NCI-H748 (cell line): Measurements from ENCODE around the gene DUS1L.

ENCODE experiments used
- DNase-seq: peaks from one replicate; lab custom pipeline; 2025; ENCODE audit not compliant: unreplicated experiment; lab: John Stamatoyannopoulos, UW

Gene DUS1L

GRCh38 chr17:82016061-82016874 is 49.3 kb downstream of the DUS1L start:
- DNase-seq = no peak

DNA sequence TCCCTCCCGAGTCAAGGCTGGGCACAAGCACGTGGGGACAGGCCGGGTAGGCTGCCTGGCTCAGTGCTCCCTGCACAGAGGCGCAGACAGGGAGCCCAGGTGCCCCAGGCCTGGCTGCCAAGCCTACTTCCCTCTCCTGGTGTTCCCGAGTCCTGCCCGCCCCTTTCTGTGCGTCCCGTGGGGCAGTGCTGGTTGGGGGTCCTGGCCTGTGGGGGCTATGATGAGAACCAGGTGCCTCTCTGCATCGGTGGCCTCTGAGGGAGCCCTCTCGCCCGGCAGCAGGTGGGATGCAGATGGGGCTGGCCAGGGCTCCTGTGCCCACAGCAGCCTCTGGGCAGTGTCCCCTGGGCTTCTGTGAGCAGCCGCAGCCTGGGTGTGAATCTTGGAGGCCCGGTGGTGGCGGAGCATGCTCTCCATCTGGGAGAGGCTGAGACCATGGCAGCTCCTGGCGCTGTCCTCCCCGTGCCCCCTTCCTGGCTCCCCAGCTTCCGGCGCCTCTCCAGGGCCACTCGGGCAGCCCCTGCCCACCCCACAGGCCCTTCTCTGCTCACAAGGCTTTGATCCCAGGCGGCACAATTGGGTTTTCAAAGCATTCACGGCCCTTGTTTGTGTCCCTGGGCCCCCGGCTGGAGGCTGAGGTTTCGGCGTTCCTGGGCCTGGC is 50.2 kb downstream of the DUS1L start:
- no peak for DNase-seq

DNA sequence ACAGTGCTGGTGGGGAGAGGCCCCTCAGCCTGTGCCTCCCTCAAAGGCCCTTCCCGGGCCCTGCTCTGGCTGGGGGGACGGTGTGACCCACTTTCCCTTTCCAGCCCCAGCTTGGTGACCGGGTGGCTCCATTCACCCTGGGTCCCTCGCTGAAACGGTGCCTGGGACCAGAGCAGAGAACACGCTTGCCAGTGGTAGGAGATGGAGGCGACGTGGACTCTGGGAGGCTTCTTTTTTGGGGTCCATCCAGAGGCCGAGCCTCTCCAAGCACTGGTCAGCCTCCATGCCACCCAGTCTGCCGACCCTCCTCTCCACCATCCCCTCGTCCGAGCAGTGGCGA is 50.7 kb downstream of the DUS1L start:
- no peak for DNase-seq

DNA sequence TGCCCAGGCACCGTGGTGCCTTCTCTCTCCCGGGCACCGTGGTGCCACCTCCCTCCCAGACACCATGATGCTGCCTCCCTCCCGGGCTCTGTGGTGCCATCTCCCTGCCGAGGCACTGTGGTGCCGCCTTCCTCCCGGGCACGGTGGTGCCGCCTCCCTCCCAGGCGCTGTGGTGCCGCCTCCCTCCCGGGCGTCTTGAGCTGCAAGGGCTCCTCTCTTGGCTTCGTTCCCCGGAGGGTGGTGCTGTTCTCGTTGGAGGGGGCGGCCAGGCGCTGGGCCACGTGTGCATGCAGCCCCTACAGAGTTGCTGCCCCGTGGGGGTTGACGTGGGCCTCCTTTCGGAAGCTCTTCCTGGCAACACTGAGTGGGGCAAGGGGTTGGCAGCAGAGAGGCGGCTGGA is 51.2 kb downstream of the DUS1L start:
- no peak for DNase-seq

- DNase-seq = no peak
Observed at GRCh38 chr17:82013772-82014321, 51.8 kb downstream of the DUS1L start.

DNA sequence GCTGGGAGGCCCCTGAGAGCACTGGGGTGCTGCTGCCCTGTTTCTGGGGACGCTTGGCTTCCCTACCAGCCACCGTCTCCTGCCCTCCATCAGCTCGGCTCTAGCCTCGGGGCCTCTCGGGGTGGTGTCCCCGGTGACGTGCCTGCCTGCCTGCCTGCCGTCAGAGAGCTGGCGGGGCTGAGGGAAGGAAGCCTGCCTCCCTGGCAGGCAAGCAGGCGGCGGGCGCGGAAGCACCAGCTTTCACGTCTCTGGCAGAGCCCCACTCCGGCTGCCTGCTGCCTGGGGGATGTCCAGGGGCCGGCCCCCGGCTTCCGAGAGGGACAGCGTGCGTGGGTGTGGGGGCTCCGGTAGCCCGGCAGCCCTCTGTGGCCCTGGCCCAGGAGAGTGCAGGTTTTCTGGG is 52.3 kb downstream of the DUS1L start:
- no peak for DNase-seq

DNA sequence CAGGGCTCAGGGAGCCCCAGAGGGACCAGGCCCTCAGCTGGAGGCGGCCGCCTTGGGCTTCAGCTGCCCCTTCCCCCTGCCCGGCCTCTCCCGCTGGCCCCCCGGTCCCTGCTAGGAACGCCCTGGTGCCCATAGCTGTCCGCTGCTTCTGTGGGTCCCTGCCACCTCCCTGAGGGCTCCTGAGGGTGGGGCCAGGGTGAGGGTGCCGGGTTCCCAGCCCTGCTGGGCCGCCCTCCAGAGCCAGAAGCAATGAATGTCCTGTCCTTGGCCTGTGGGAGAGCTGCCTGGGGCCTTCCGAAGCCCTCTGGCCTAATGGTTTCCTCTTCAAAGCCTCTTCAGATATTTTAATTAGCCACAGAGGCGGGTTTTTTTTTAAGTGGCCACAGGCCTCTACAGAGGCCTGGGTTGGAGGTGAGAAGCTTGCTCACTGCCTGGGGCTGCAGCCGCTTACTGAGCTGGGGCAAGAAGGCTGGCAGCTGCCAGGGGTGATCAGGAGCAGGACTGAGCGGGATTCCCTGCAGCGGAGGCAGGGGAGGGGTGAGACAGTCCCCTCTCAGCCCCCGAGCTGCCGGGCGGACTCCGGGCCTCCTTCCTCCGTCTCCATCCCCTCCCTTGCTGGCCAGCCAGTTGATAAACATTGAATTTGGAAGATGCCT is 52.8 kb downstream of the DUS1L start:
- peak; percentile 13 for DNase-seq

- no peak for DNase-seq
Observed at GRCh38 chr17:82012261-82012639, 53.4 kb downstream of the DUS1L start.

GRCh38 chr17:82011617-82012187 is 53.9 kb downstream of the DUS1L start:
- DNase-seq = no peak

- no peak for DNase-seq
Observed at GRCh38 chr17:82010575-82011525, 54.8 kb downstream of the DUS1L start.

GRCh38 chr17:82009413-82009812 is 56.2 kb downstream of the DUS1L start:
- no peak for DNase-seq

- DNase-seq = no peak
Observed at GRCh38 chr17:82008941-82009405, 56.6 kb downstream of the DUS1L start.

DNA sequence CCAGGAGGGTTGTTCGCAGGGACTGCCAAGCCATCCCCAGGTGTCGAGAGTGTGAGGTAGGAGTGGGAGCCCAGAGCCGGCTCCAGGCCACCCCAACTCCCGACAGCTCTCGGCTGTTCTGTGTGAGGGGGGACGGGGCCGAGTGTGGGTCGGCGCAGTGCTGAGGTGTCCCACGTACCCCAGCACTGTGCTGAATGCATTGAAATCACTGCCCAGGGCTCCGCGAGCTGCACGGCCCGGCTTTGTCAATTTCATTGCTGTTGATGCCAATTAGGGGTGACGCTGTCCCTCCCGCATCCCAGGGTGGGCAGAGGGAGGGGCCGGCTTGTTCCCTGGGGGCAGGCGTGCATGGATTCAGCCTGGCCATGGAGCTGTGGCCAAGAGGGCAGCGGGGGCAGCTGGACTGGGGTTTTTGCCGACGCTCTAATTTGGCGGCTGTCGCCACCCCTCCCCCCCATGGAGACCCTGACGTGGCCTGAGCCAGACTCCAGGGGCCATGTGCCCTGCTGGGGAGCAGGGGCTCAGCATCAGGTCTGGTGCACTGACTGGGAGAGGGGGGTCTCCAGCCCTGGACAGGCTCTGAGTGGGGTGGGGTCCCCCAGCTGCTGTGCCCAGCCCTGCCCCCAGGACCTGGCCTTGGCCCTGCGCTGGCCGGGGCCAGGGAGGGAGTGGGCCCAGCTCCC is 57.2 kb downstream of the DUS1L start:
- DNase-seq = no peak
